Left kidney (tissue), 2 donors: ENCODE measurements around the gene REM2. TPM values are rescaled to one million over a fixed set of nuclear protein-coding genes. Genes with fewer than 3 reads are reported as not detected.
"Not testable (repeated sequence)": the region's sequence is repeated elsewhere in the genome, so short reads cannot be mapped to it uniquely, and the experiment has no call there.

Source experiments
- DNase-seq: peaks from one replicate; pipeline ENCODE4 v3.0.0-alpha.2; 2013
- polyA plus RNA-seq: library from polyadenylated mRNA; unstranded; fragments of 120-200 nt; gene quantifications from one replicate; pipeline ENCODE4 v1.2.1, GENCODE V29; 2013; ENCODE audit not compliant: insufficient read length

The REM2 gene
- polyA plus RNA-seq, 1 donor, result 1.9 TPM

DNA sequence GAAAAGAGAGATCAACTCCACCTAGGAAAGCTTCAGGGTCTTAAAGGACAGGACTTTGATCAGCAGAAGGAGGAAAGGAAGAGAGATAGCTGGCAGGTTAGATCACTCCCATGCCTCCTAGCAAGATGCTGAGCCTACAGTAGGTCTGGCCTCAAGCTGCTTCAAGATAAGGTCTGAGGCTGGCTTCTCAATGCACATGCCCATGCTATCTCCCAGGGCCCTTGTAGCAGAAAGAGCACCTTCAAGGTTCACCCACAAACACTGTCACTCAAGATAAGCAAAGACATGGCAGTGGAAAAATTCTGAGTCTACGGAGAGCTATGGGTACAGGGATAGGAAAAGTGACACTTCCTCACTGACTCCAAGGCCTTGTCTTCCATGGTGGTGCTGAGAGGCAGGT, 14.3 kb downstream of the REM2 start:
- DNase-seq, result no peak

GRCh38 chr14:22898302-22899090, 15.5 kb downstream of the REM2 start:
- DNase-seq, result no peak

GRCh38 chr14:22900081-22900799, 17.2 kb downstream of the REM2 start:
- DNase-seq, result peak; percentile 47

DNA sequence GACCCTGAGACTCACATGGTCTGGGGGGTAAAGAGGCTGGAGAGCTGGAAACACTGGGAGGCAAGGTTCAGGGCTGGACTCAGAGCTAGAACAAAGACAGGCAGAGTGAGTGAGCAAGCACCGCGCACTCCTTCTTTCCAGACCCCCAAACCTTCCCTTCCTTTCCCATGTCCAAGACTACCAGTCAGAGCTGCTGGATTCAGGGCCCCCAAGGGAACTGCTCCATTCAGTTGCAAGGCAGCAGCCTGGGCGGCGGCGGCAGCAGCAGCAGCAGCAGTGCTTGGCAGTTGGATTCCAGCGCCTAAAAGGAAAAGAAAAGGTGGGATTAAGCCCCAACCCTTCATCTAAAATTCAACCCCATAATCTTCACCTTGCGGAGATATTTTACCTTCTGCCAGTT, 18.8 kb downstream of the REM2 start:
- no peak for DNase-seq

DNA sequence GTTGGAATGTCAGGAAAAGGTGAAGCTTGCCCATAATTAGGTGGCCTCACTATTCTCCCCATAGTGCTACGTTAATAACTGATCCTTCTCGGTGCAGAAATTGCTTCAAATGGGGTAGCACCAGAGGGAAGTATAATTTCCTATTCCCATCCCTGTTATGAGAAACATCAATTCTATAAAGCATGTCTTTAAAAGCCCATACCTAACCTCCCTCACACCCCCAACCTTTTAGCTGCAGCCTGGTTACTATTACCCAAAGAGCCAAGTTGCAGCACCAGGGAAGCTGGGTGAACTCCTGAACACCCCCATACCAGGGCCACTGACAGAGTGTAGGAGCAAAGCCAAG, 20.7 kb downstream of the REM2 start:
- DNase-seq, result no peak

- no peak for DNase-seq
Observed at GRCh38 chr14:22905627-22906026, 22.6 kb downstream of the REM2 start.

- no peak for DNase-seq
Observed at GRCh38 chr14:22906073-22906472, 23.1 kb downstream of the REM2 start.

GRCh38 chr14:22907429-22907828, 24.4 kb downstream of the REM2 start:
- DNase-seq, result no peak

DNA sequence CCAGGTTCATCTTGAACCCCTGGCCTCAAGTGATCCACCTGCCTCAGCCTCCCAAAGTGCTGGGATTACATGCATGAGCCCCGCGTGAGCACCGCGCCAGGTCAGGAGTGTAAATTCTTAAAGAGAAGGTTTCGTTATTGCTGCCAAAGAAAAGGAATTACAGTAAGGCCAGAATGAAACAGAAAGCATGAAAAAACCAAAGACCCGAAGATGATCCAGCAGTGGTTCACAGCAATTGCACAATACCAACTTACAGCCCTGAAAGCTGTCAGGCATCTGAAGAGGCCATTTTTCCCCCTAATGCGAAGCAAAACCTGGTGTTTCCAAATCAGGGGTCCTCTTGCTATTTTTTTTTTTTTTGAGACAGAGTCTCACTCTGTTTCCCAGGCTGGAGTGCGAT, 25.6 kb downstream of the REM2 start:
- DNase-seq, result no peak

DNA sequence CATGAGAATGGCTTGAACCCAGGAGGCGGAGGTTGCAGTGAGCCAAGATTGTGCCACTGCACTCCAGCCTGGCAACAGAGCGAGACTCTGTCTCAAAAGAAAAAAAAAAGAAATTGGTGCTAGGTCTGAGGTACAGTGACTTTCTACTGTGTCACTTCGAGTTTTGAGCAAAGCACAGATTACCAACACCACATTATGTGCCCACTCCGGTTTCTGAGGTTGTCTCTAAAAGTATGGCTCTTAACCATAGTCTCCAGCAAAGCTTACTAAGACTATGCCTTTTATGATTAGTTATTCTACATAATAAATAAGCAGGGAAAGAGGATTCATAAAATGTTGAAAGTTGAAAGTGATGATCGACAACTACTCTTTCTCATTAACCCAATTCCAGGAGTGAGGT, 27.9 kb downstream of the REM2 start:
- DNase-seq, result no peak

- not testable (repeated sequence) for DNase-seq
Observed at GRCh38 chr14:22914836-22915235, 31.8 kb downstream of the REM2 start.

- DNase-seq, result no peak
Observed at GRCh38 chr14:22915886-22916521, 33.0 kb downstream of the REM2 start.

DNA sequence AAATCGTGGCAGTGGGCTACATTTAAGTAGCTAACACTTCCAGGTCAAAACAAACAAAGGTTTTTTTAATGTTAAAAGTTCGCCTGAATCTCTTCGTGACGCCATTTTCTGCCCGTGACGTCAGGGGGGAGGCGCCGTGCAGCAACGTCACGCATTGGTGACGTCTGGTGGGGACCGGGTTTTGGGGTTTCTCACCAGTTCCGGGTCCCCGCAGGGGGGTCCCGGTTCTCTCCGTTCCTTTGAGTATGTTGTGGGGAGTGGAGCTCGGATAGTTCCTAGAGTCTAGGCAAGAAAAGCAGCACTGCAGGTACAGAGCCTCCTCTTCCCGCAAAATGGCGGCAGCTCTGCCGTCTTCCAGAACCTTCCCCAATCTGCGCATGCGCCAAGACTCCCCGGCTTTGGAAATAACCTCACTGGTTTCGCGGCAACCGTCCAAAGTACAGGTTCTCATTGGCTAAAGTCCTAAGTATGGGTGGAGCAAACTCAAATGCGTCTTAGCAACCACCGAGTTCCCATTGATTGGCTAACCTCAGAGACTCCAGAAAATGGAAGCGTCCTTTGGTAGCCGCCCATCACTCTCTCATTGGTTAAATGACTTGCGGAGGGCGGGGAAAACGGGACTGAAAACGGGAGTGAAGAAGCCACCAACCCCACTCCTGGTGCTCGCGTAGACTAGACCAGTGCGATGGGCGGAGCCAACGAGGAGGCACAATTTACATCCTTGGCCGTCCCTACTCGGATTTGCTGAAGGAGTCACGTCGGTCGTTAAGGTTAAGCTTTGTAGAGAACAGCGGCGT, 36.0 kb downstream of the REM2 start, which contains the start of gene RBM23:
TSS of gene RBM23 (minus strand) at position 346 of the 797 bp plus-strand sequence.
- DNase-seq, result peak; percentile 100

- no peak for DNase-seq
Observed at GRCh38 chr14:22919601-22919921, 36.5 kb downstream of the REM2 start.

DNA sequence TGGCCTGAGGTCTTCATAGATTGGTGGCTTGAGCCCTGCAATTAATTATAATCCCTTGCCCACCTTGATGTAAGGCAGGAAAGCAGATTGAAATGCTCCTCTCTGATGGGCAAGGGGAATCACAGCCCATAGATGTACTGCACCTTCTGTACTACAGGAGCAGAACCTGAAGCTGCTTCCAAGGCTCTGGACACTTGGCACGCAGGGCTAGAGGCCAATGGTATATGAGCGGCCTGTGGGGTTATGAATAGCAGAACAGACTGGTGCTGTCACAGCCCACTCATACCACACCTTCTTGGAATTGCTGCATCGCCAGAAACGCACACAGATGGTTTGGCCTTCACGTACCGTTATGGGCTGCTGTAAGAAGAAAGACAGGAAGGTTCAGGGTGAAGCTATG, 37.7 kb downstream of the REM2 start:
- DNase-seq, result no peak

GRCh38 chr14:22922294-22922693, 39.3 kb downstream of the REM2 start:
- DNase-seq, result no peak

- no peak for DNase-seq
Observed at GRCh38 chr14:22923746-22924145, 40.7 kb downstream of the REM2 start.

- no peak for DNase-seq
Observed at GRCh38 chr14:22925513-22925912, 42.5 kb downstream of the REM2 start.

- no peak for DNase-seq
Observed at GRCh38 chr14:22926316-22926715, 43.3 kb downstream of the REM2 start.

GRCh38 chr14:22928237-22929103, 45.4 kb downstream of the REM2 start:
- DNase-seq, result no peak
